ENCODE measurements around the gene MANEA. TPM values are rescaled to one million over a fixed set of nuclear protein-coding genes. Genes with fewer than 3 reads are reported as not detected.
A peak's percentile ranks its signal among the peaks of the same experiment; 100 is the strongest.
"Not testable (repeated sequence)": the region's sequence is repeated elsewhere in the genome, so short reads cannot be mapped to it uniquely, and the experiment has no call there.

Gene MANEA
- total RNA-seq, 6 experiments from 2014 or later = 12.5 to 32.7 (median 22.1) TPM

- no peak for ATAC-seq
- TF ChIP-seq CTCF (IDR thresholded peaks at IDR 0.05) (no peak), POLR2A (IDR thresholded peaks at IDR 0.05) (peak; percentile 36)
- Histone ChIP-seq H3K9me3 (no peaks in the 10 kb centered on the region), H3K27ac (peak overlapping the region; percentile 82 to 93 (median 90)), H3K4me1 (peaks cover 0 to 16% (median 9%) of the 10 kb centered on the region in 4 donors), H3K27me3 (no peaks in the 10 kb centered on the region), H3K4me3 (peak overlapping the region; percentile 65 to 75 (median 70)), H3K36me3 (no peaks in the 10 kb centered on the region)
- DNase-seq = no peak
- 0% methylated on average over 3 of the region's 3 CpGs for WGBS (ENCODE audit: insufficient coverage, low coverage, low lambda C conversion rate, missing lambda C conversion rate)
- intact Hi-C loops (cut with DNase I) = no loop called here
Observed at GRCh38 chr6:95576998-95577303, 384 bp upstream of the MANEA start.

- TF ChIP-seq POLR2A (IDR thresholded peaks at IDR 0.05) (no peak), CTCF (IDR thresholded peaks at IDR 0.05) (no peak)
- H3K4me3 ChIP-seq = peak overlapping the region; percentile 65 to 75 (median 70)
- peaks cover 0 to 16% (median 9%) of the 10 kb centered on the region in 4 donors for H3K4me1 ChIP-seq
- H3K27ac ChIP-seq = peak overlapping the region; percentile 82 to 93 (median 90)
- H3K9me3 ChIP-seq = no peaks in the 10 kb centered on the region
- no peaks in the 10 kb centered on the region for H3K36me3 ChIP-seq
- intact Hi-C loops (cut with DNase I) = no loop called here
- ATAC-seq (peak; percentile 20 to 41 (median 33)), DNase-seq (peak in 1 of 3 donors; percentile 48)
- H3K27me3 ChIP-seq = no peaks in the 10 kb centered on the region
- under 1% methylated on average over 9 of the region's 10 CpGs for WGBS (ENCODE audit: insufficient coverage, low coverage, low lambda C conversion rate, missing lambda C conversion rate)
Observed at GRCh38 chr6:95578106-95578410, 723 bp downstream of the MANEA start.

- DNase-seq = no peak
- Histone ChIP-seq H3K4me3 (no peak overlapping the region), H3K4me1 (peaks cover 0 to 9% (median 0%) of the 10 kb centered on the region in 4 donors), H3K9me3 (no peaks in the 10 kb centered on the region), H3K36me3 (no peaks in the 10 kb centered on the region), H3K27me3 (no peaks in the 10 kb centered on the region), H3K27ac (no peak overlapping the region)
- intact Hi-C loops (cut with DNase I) = no loop called here
- no peak for ATAC-seq
- TF ChIP-seq POLR2A (IDR thresholded peaks at IDR 0.05) = no peak
- no peak for TF ChIP-seq CTCF (IDR thresholded peaks at IDR 0.05)
Observed at GRCh38 chr6:95581073-95581472, 3.7 kb downstream of the MANEA start.

- H3K27ac ChIP-seq; H3K4me1 ChIP-seq; H3K36me3 ChIP-seq; H3K9me3 ChIP-seq; ATAC-seq; intact Hi-C loops (cut with DNase I); DNase-seq; H3K27me3 ChIP-seq; H3K4me3 ChIP-seq: not testable (repeated sequence)
- WGBS (ENCODE audit: insufficient coverage, low coverage, low lambda C conversion rate, missing lambda C conversion rate) = 96% methylated on average over 9 of the region's 9 CpGs
Observed at GRCh38 chr6:95584226-95584625, 6.9 kb downstream of the MANEA start.

- TF ChIP-seq CTCF (IDR thresholded peaks at IDR 0.05) (no peak), POLR2A (IDR thresholded peaks at IDR 0.05) (no peak)
Observed at GRCh38 chr6:95587989-95588388, 10.7 kb downstream of the MANEA start.

More at GRCh38 chr6:95587989-95588388, 10.7 kb downstream of the MANEA start:
- DNase-seq (no peak), ATAC-seq (no peak)
- intact Hi-C loops (cut with DNase I) = no loop called here
- Histone ChIP-seq H3K4me3 (no peak overlapping the region), H3K36me3 (no peaks in the 10 kb centered on the region), H3K27me3 (no peaks in the 10 kb centered on the region), H3K9me3 (no peaks in the 10 kb centered on the region), H3K27ac (no peak overlapping the region), H3K4me1 (peaks cover 0 to 5% (median 3%) of the 10 kb centered on the region in 4 donors)
- 78% methylated on average over 1 of the region's 1 CpG for WGBS (ENCODE audit: insufficient coverage, low coverage, low lambda C conversion rate, missing lambda C conversion rate)
